ENCODE results near the gene PPIL6. TPM values are rescaled to one million over a fixed set of nuclear protein-coding genes. Genes with fewer than 3 reads are reported as not detected.

PPIL6 gene
- polyA plus RNA-seq, 2 of the 4 experiments (the other 2 are of a cell fraction), result 1.6 to 5.0 TPM

DNA sequence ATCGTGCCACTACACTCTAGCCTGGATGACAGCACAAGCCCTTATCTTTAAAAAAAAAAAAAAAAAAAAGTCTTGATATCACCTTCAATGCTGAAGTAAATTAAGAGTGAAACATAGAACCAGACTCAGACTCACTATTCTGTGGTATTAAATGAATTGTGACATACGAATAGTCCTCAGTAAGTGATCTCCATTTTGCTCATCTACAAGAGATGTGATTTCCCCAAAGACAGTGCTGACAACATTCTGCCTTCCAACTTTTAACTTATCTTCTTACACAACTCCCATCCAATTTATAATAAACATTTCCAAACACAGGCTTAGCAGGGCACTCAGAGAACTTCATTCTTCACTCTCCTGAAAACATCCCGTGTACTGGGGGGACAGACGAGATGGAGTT is 34.6 kb upstream of the PPIL6 start:
- no peak for ATAC-seq
- Histone ChIP-seq H3K4me1 (peaks cover 22% of the 10 kb centered on the region; the same call in 1 of the 3 replicates), H3K4me2 (no peak overlapping the region), H3K9me3 (no peaks in the 10 kb centered on the region), H3K4me3 (no peak overlapping the region), H3K27ac (no peak overlapping the region)
- no peak for TF ChIP-seq MYC (IDR thresholded peaks at IDR 0.05; ENCODE audit: borderline replicate concordance, low read length)
- TF ChIP-seq REST (IDR thresholded peaks at IDR 0.05), result no peak
- TF ChIP-seq FOXS1 (CRISPR knock-in tag; IDR thresholded peaks at IDR 0.05), result no peak
- no peak for TF ChIP-seq BHLHE40 (IDR thresholded peaks at IDR 0.05; ENCODE audit: low read depth, low read length)
- no peak for TF ChIP-seq EP300 (IDR thresholded peaks at IDR 0.05)
- TF ChIP-seq GATA3 (IDR thresholded peaks at IDR 0.05; ENCODE audit: borderline replicate concordance), result no peak
- no peak for TF ChIP-seq ELK1 (IDR thresholded peaks at IDR 0.05; ENCODE audit: low read depth, low read length)
- no peak for TF ChIP-seq SREBF2 (IDR thresholded peaks at IDR 0.05)
- no peak for TF ChIP-seq ATOH8 (CRISPR knock-in tag; IDR thresholded peaks at IDR 0.05; ENCODE audit: low read depth)
- no peak for FAIRE-seq
- ChIA-PET CTCF (no interaction called here), POLR2A (no interaction called here)
- DNase-seq (ENCODE audit: low read depth in 1 of 2, low spot score in 1 of 2), result no peak
- WGBS (ENCODE audit: missing lambda C conversion rate), result 92% methylated on average over 4 of the region's 4 CpGs

DNA sequence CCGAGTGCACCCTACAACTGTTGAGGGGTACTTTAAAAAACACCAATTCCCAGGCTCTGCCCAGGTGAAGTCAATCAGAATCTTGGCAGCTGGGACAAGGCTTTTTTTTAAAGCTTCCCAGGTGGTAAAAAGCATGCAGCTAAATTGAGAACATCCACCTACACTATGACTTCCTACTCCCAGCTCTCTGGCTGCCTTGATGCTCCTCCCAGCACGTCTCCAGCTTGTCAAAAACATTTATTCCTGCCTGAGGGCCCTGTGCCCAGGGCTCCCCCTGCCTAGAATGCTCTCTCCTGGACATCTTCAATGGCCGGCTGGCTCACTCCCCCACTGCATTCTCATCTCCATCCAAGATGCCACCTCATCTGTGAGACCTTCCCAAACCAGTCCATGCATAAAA is 32.7 kb upstream of the PPIL6 start:
- TF ChIP-seq CHD4 (IDR thresholded peaks at IDR 0.05; ENCODE audit: borderline replicate concordance) (no peak), TP53 (CRISPR knock-in tag; IDR thresholded peaks at IDR 0.05) (no peak), ZC3H11A (IDR thresholded peaks at IDR 0.05) (no peak), NPAS2 (CRISPR knock-in tag; IDR thresholded peaks at IDR 0.05; ENCODE audit: borderline replicate concordance) (no peak)
- TF ChIP-seq, protein P1, sequence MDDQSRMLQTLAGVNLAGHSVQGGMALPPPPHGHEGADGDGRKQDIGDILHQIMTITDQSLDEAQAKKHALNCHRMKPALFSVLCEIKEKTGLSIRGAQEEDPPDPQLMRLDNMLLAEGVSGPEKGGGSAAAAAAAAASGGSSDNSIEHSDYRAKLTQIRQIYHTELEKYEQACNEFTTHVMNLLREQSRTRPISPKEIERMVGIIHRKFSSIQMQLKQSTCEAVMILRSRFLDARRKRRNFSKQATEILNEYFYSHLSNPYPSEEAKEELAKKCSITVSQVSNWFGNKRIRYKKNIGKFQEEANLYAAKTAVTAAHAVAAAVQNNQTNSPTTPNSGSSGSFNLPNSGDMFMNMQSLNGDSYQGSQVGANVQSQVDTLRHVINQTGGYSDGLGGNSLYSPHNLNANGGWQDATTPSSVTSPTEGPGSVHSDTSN (IDR thresholded peaks at IDR 0.05), result no peak
- H3K27ac ChIP-seq, result no peak overlapping the region
- H3K4me1 ChIP-seq, result peaks cover 8% of the 10 kb centered on the region; the same call in 1 of the 3 replicates
- H3K9me3 ChIP-seq, result no peaks in the 10 kb centered on the region
- ChIA-PET CTCF (no interaction called here), POLR2A (no interaction called here)
- DNase-seq (ENCODE audit: low read depth in 1 of 2, low spot score in 1 of 2) (no peak), FAIRE-seq (no peak), ATAC-seq (no peak)
- H3K4me2 ChIP-seq, result no peak overlapping the region
- 88% methylated on average over 3 of the region's 3 CpGs for WGBS (ENCODE audit: missing lambda C conversion rate)
- no peak overlapping the region for H3K4me3 ChIP-seq

- ChIA-PET POLR2A (no interaction called here), CTCF (no interaction called here)
- Histone ChIP-seq H3K4me2 (no peak overlapping the region), H3K4me1 (peaks cover under 1% of the 10 kb centered on the region; the same call in 1 of the 3 replicates), H3K9me3 (no peaks in the 10 kb centered on the region), H3K4me3 (no peak overlapping the region), H3K27ac (no peak overlapping the region)
- ATAC-seq (no peak), FAIRE-seq (no peak), DNase-seq (ENCODE audit: low read depth in 1 of 2, low spot score in 1 of 2) (no peak)
- 95% methylated on average over 9 of the region's 9 CpGs for WGBS (ENCODE audit: missing lambda C conversion rate)
- TF ChIP-seq RNF2 (IDR thresholded peaks at IDR 0.05; ENCODE audit: borderline replicate concordance, low read depth) (no peak), RAD21 (conservative IDR thresholded peaks at IDR 0.05 in 1 of 2, IDR thresholded peaks at IDR 0.05 in 1 of 2) (no peak), CBX8 (IDR thresholded peaks at IDR 0.05) (no peak), HOXA7 (CRISPR knock-in tag; IDR thresholded peaks at IDR 0.05) (no peak), ESRRA (IDR thresholded peaks at IDR 0.05; ENCODE audit: borderline replicate concordance, low read length) (no peak), BHLHE40 (IDR thresholded peaks at IDR 0.05; ENCODE audit: low read depth, low read length) (no peak), HDAC2 (IDR thresholded peaks at IDR 0.05) (no peak), MAZ (IDR thresholded peaks at IDR 0.05; ENCODE audit: borderline replicate concordance, low read depth, low read length) (no peak), HMGXB4 (CRISPR knock-in tag; IDR thresholded peaks at IDR 0.05; ENCODE audit: borderline replicate concordance) (no peak), MYC (IDR thresholded peaks at IDR 0.05; ENCODE audit: borderline replicate concordance, low read length) (no peak), RFX5 (IDR thresholded peaks at IDR 0.05) (no peak), HEYL (CRISPR knock-in tag; IDR thresholded peaks at IDR 0.05) (no peak), NPAS2 (CRISPR knock-in tag; IDR thresholded peaks at IDR 0.05; ENCODE audit: borderline replicate concordance) (no peak), JUNB (IDR thresholded peaks at IDR 0.05) (no peak)
These were observed 31.9 kb upstream of the PPIL6 start for GRCh38 chr6:109472132-109472995.

All from A549 (cell line).